Right lobe of liver (tissue), 6 donors: ENCODE measurements around the gene KCNK16. TPM values are rescaled to one million over a fixed set of nuclear protein-coding genes. Genes with fewer than 3 reads are reported as not detected.

Source experiments
- ATAC-seq, 4 donors: fragments of 200-7000 bp; cut with Tn5 transposase; one replicate each; pipeline ENCODE4 v1.9.1; 2020; ENCODE audit warnings: mild to moderate bottlenecking in 4 of 4, moderate library complexity in 4 of 4
- DNase-seq, 3 donors: peaks; one replicate each; pipeline ENCODE4 v3.0.0-alpha.2; 2020
- H3K27ac ChIP-seq, 3 donors: fragments of 200-600 bp; one replicate each; pipeline ENCODE4 v1.8.0; 2022
- H3K27me3 ChIP-seq, 2 donors: fragments of 200-600 bp; one replicate each; pipeline ENCODE4 v1.8.0; 2022
- H3K36me3 ChIP-seq, 4 donors: fragments of 200-600 bp; sonication (generic) in 1 of 4; one replicate each; pipeline versions ENCODE4 v1.5.1 to v1.8.0; 2017 to 2022; ENCODE audit warnings: control low read depth in 1 of 4
- H3K4me1 ChIP-seq, 4 donors: fragments of 200-600 bp; sonication (generic) in 1 of 4; one replicate each; pipeline versions ENCODE4 v1.5.1 to v1.8.0; 2017 to 2022; ENCODE audit warnings: control low read depth in 1 of 4
- H3K4me3 ChIP-seq, 3 donors: fragments of 200-600 bp; one replicate each; pipeline ENCODE4 v1.8.0; 2022
- H3K9me3 ChIP-seq, 4 donors: fragments of 200-600 bp; sonication (generic) in 1 of 4; one replicate each; pipeline versions ENCODE4 v1.5.1 to v1.8.0; 2017 to 2022; ENCODE audit warnings: control low read depth in 1 of 4
- POLR2A ChIP-seq: fragments of 450-650 bp; IDR thresholded peaks from one replicate; pipeline ENCODE4 v1.6.1; 2017; ENCODE audit warnings: antibody characterized with exemption, mild to moderate bottlenecking
- WGBS: methylation state at CpG from one replicate; pipeline ENCODE4 v1.1.6; 2018; ENCODE audit warnings: low coverage, low lambda C conversion rate; ENCODE audit not compliant: insufficient coverage; ENCODE audit errors: missing lambda C conversion rate; 5-methylcytosine and 5-hydroxymethylcytosine counted together
- intact Hi-C, 2 donors: fragments of 100-400 bp; cut with DNase I; formaldehyde crosslinking; loops; one replicate each; pipeline versions ENCODE4 v1.11.2 to v1.14.1; 2022
- total RNA-seq, 6 experiments: library from RNA; depleted of rRNA in 2 of 6; stranded (reverse); fragments of >200 nt in 2 of 6; fragmentation: NEBNext Ultra II Directional in 3 of 6; extraction: Animal tissue kit (Norgen Biotek cat#: 25700) in 3 of 6; gene quantifications; one replicate each; pipeline versions ENCODE4 v1.1.0 to v1.2.4, GENCODE V29; 2016 to 2023
- TF ChIP-seq, protein P1 (sequence below), 4 donors: fragments of 200-600 bp in 3 of 4; fragments of 450-650 bp in 1 of 4; IDR thresholded peaks; one replicate each; pipeline versions ENCODE4 v1.5.1 to v1.8.0; 2016 to 2022; ENCODE audit warnings: antibody characterized with exemption in 4 of 4, mild to moderate bottlenecking in 2 of 4
- donor health status: DM: no; HTN: yes; CAD: no.
- donor health status: DM: no; HTN: no; CAD: no.
- donor health status: DM: no; HTN: no; CAD: no.
- donor health status: DM: no; HTN: yes; CAD: no.
- donor health status: DM: no; HTN: yes; CAD: no.

KCNK16 gene
- total RNA-seq, 6 experiments from 2014 or later, result not detected

DNA sequence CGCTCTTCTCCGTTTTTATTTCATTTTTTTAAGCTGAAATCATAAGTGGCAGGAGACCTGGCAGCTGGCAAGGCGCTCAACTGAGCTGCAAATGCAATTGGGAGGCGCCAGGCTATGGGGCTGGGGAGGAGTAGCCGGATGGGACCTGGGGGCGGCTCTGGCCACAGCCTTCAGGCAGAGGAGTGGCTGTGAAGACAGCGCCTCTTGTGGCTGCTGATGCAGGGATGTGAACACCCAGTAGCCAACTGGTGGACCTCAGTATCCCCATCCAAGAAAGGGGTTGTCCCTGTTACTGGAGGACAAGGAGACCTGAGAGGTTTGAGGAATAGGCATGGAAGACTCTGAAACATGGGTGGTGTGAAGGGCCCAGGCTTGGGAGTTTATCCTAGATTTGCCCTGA lies 20.9 kb downstream of the KCNK16 start:
- intact Hi-C loops, result loop anchor here in 1 of 2 donors (2.0 to 10.0 kb wide), 3 partner anchors 67 to 327 kb away; no protein-coding TSS in a partner anchor
- DNase-seq, result no peak
- ATAC-seq, result no peak
- Histone ChIP-seq H3K9me3 (no peaks in the 10 kb centered on the region), H3K27me3 (no peaks in the 10 kb centered on the region), H3K4me3 (no peak overlapping the region), H3K27ac (no peak overlapping the region), H3K36me3 (no peaks in the 10 kb centered on the region), H3K4me1 (peaks cover 0 to 28% (median 16%) of the 10 kb centered on the region in 4 donors)
- TF ChIP-seq, protein P1, sequence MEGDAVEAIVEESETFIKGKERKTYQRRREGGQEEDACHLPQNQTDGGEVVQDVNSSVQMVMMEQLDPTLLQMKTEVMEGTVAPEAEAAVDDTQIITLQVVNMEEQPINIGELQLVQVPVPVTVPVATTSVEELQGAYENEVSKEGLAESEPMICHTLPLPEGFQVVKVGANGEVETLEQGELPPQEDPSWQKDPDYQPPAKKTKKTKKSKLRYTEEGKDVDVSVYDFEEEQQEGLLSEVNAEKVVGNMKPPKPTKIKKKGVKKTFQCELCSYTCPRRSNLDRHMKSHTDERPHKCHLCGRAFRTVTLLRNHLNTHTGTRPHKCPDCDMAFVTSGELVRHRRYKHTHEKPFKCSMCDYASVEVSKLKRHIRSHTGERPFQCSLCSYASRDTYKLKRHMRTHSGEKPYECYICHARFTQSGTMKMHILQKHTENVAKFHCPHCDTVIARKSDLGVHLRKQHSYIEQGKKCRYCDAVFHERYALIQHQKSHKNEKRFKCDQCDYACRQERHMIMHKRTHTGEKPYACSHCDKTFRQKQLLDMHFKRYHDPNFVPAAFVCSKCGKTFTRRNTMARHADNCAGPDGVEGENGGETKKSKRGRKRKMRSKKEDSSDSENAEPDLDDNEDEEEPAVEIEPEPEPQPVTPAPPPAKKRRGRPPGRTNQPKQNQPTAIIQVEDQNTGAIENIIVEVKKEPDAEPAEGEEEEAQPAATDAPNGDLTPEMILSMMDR (IDR thresholded peaks at IDR 0.05), result no peak
- TF ChIP-seq POLR2A, result no peak
- 78% methylated on average over 5 of the region's 7 CpGs for WGBS

DNA sequence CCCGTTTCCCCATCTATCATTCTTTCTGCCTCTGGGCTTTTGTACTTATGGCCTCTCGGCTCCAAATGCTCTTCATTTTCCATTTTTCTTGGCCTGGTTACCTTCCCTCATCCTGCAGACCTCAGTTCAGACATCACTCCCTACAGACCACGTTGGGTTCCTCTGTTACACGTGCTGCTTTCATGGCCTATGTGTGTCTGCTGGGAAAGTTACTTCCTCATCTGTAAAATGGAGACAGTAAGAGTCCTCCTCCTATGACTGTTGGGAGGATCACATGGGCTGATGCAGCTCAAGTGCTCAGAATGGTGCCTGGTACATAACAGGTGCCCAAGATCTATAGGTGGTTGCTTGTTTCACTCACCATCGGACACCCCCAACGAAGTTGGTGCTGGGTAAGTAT lies 21.8 kb downstream of the KCNK16 start:
- Histone ChIP-seq H3K4me3 (no peak overlapping the region), H3K27me3 (no peaks in the 10 kb centered on the region), H3K9me3 (no peaks in the 10 kb centered on the region), H3K4me1 (peaks cover 0 to 34% (median 21%) of the 10 kb centered on the region in 4 donors), H3K36me3 (no peaks in the 10 kb centered on the region), H3K27ac (no peak overlapping the region)
- intact Hi-C loops, result loop anchor here in 1 of 2 donors (10.0 kb wide), 2 partner anchors 66 to 326 kb away; no protein-coding TSS in a partner anchor
- TF ChIP-seq, protein P1 (IDR thresholded peaks at IDR 0.05), result no peak
- TF ChIP-seq POLR2A, result no peak
- ATAC-seq, result no peak
- no peak for DNase-seq
- 79% methylated on average over 6 of the region's 6 CpGs for WGBS

DNA sequence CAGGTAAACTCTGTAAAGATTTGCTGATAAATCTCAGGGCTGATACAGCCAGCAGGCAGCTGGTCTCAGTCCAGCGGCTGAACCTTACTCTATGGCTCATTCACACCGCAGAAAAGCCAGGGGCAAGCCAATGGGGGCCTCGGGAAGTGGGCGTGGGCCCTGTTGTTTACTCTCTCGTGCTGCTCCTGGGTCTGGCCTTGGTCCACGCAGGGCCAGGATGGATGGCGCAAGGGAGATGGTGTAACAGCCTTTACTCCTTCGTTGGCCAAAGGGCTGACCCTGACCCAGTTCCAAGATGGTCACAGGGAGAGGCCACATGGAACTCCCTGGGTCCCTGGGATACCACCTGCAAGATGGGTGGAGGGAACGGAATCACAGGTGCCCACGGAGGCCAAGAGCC lies 24.4 kb downstream of the KCNK16 start:
- ATAC-seq (peak; percentile 82 to 93 (median 83)), DNase-seq (peak; percentile 80 to 96 (median 94))
- Histone ChIP-seq H3K27ac (peak overlapping the region in 2 of 3 donors; percentile 24 to 80), H3K36me3 (no peaks in the 10 kb centered on the region), H3K27me3 (no peaks in the 10 kb centered on the region), H3K9me3 (no peaks in the 10 kb centered on the region), H3K4me3 (no peak overlapping the region), H3K4me1 (peaks cover 0 to 41% (median 19%) of the 10 kb centered on the region in 4 donors)
- WGBS, result 53% methylated on average over 5 of the region's 10 CpGs
- TF ChIP-seq POLR2A, result no peak
- TF ChIP-seq, protein P1 (IDR thresholded peaks at IDR 0.05), result no peak
- intact Hi-C loops, result no loop called here

DNA sequence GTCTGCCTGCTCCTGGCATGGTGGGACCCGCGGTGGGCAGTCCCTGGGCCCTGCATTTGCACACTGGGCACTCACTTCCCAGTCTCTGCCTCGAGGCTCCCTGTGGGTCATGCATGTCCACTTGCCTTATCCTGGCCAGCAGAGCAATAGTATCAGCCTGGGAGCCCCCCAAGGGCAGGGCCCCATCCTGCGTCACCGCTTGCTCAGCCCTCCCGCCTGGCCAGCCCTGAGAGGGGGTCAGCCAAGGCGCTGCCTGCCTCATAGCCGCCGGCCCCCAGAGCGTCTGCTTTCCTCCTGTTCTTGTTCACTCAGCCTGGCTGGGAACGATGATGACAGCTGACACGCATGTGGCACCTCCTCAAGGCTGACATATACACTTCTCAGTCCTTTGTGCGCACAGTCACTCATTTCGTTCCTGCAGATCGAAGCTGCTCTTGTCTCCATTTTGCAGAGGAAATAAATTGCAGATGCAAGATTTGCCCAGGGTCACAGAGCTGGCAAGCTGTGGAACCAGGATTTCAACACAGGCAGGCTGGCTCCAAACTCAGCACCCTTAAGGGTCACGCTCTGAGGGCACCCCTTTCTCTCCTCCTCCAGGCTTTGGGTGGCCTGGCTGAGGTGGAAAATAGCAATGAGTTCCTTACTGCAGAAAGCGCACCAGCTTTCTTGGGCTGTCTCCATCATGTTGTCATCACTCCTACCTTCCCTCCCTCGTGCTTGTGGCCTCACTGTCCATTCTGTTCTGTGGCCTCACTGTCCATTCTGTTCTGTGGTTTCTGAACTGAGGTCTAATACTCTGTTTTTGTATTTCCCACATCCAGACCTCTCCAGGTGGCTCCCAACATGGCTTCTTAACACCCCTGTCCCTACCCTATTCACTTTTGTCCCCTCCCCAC lies 25.5 kb downstream of the KCNK16 start:
- no peaks in the 10 kb centered on the region for H3K27me3 ChIP-seq
- intact Hi-C loops, result no loop called here
- H3K36me3 ChIP-seq, result no peaks in the 10 kb centered on the region
- ATAC-seq (peak; percentile 47 to 68 (median 59)), DNase-seq (peak in 1 of 3 donors; percentile 83)
- peaks cover 0 to 35% (median 16%) of the 10 kb centered on the region in 4 donors for H3K4me1 ChIP-seq
- TF ChIP-seq, protein P1 (IDR thresholded peaks at IDR 0.05), result no peak
- TF ChIP-seq POLR2A, result no peak
- H3K4me3 ChIP-seq, result no peak overlapping the region
- no peaks in the 10 kb centered on the region for H3K9me3 ChIP-seq
- 17% methylated on average over 6 of the region's 18 CpGs for WGBS
- H3K27ac ChIP-seq, result peak overlapping the region in 2 of 3 donors; percentile 29 to 80
